HG03025 (cell line): ENCODE data around the gene DUSP28.
"Not testable (repeated sequence)": the region's sequence is repeated elsewhere in the genome, so short reads cannot be mapped to it uniquely, and the experiment has no call there.

Experiments used
- ATAC-seq: cut with Tn5 transposase; IDR thresholded peaks from one replicate; pipeline ENCODE4 v1.9.1; 2021; ENCODE audit warnings: mild to moderate bottlenecking, moderate library complexity; ENCODE audit not compliant: unreplicated experiment, low FRiP score

DUSP28 gene

GRCh38 chr2:240558236-240558761 lies 1.9 kb upstream of the DUSP28 start:
- ATAC-seq = no peak

DNA sequence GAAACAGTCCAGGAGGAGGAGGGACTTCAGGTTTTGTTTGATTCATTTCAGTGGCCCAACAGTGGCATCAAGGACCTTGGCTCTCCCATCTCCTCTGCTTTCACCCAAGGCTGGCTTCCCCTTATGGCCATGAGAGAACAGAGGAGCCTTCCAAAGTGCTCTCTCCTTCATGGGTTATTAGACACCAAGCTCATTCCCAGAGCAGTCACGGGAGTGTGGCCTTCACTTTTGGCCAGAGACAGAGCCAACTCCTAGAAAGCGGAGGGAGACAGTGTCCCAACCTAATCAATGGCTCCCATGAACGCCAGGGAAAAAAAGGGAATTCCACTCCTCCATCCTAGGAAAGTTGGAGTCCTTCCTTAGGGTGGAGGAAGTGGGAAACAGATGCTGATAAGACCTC lies 871 bp upstream of the DUSP28 start:
- ATAC-seq = no peak

GRCh38 chr2:240560480-240561324 lies 545 bp downstream of the DUSP28 start:
- peak; percentile 46 for ATAC-seq

GRCh38 chr2:240561325-240561971 lies 1.3 kb downstream of the DUSP28 start:
- ATAC-seq = no peak

DNA sequence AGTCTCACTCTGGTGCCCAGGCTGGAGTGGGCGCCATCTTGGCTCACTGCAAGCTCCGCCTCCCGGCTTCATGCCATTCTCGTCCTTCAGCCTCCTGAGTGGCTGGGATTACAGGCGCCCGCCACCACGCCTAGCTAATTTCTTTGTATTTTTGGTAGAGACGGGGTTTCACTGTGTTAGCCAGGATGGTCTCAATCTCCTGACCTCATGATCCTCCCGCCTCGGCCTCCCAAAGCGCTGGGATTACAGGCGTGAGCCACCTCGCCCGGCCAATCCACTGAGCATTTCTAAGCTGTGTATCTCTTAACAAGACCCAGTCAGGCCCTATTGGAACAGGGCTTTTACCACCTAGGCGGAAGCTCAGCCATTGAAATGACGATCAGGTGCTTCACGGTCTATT lies 3.1 kb downstream of the DUSP28 start:
- ATAC-seq = not testable (repeated sequence)

- no peak for ATAC-seq
These were observed 3.9 kb downstream of the DUSP28 start for GRCh38 chr2:240563951-240564560.

GRCh38 chr2:240564561-240565332 lies 4.6 kb downstream of the DUSP28 start:
- ATAC-seq = no peak

DNA sequence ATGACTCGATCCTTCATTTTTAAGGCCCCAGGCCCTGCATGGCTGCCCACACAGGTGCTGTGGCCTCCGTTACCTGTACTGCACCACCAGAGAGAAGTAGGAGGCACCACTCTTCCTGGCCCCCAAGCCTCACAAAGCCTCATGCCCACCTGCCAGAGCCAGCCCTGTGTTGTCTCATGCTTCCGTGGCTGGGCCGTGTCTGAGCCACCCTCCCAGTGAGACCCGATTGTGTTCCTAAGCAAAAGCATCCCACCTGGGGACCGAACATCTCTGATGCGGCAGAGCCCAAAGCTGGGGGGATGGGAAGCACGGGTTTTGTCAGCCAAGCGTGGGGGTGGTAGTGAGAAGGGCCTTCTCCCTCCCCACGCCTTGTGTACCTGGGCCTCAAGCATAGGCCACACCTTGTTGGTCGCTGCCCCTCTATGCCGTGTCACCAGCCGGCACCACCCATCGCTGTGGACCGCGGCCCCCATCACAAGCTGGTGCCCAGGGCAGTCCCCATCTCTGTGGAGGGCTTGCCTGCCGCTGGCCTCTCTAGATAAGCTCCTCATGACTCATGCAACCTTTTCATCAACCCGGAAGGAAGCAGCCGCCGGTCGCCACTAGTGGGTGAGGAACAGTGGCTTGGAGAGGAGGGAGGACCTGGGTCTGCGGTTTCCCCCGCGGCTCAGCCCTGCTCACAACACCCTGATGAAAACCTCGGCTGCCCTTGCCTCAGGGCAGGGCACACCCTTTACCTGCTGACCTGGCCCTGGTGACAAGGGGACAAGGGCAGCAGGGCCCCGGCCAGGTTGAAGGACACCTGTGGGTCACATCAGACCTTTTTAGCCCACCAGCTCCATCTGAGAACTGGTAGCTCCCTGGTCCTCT lies 5.4 kb downstream of the DUSP28 start:
- peak; percentile 32 for ATAC-seq

GRCh38 chr2:240566203-240567136 lies 6.3 kb downstream of the DUSP28 start:
- ATAC-seq = peak; percentile 35

GRCh38 chr2:240567137-240567871 lies 7.1 kb downstream of the DUSP28 start:
- no peak for ATAC-seq

GRCh38 chr2:240567872-240568677 lies 7.9 kb downstream of the DUSP28 start, which contains the start of gene RNPEPL1:
TSS of gene RNPEPL1 (plus strand) at chr2:240568484. CDS start at chr2:240568587, 103 bp downstream.
- no peak for ATAC-seq

- ATAC-seq = no peak
These were observed 8.7 kb downstream of the DUSP28 start for GRCh38 chr2:240568678-240569522.

DNA sequence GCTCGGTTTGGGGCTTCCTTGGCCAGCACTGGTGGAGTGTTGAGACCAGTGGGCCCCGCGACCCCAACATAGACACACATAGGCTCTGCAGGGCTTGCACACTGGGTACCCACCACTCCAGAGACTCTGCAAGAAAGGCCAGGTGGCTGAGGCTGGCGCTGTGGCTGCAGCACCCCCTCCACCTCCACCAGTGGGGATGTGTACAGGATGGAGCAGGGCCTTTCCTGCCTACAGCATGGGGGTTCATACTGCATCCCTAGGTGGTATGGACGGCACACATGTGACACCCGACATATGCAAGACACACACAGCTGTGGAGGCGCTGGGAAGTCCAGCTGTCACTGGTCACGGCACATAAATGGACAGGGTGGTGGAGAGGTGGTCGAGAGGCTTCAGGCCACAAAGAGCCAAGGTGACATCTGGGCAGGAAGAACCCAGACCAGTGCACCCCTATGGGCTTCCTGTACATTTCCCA lies 9.4 kb downstream of the DUSP28 start:
- ATAC-seq = no peak

DNA sequence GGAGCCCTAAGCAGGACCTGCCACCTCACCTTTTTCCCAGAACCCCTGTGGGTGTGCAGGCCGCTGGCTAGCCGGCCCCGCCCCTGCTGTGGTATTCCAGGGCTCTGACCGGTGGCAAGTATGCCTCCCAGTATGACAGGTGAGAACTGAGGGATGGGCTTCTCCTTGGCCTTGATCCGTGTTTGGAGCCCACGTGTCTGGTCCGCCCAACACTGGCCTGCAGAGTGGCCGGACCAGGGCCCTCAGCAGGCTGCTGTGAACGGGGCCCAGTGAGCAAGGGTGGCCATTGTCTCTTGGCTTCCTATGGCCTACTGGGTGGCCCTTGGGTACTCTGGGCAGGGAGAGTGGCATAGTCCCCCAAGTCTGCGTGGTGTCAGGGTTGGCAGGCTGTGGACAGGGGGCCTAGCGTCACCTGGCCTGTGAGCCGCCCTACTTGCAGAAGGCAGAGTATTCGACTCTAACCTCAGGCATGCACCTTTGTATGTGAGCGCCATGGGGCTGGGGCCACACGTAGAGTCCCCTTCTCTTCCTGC lies 9.9 kb downstream of the DUSP28 start:
- no peak for ATAC-seq

DNA sequence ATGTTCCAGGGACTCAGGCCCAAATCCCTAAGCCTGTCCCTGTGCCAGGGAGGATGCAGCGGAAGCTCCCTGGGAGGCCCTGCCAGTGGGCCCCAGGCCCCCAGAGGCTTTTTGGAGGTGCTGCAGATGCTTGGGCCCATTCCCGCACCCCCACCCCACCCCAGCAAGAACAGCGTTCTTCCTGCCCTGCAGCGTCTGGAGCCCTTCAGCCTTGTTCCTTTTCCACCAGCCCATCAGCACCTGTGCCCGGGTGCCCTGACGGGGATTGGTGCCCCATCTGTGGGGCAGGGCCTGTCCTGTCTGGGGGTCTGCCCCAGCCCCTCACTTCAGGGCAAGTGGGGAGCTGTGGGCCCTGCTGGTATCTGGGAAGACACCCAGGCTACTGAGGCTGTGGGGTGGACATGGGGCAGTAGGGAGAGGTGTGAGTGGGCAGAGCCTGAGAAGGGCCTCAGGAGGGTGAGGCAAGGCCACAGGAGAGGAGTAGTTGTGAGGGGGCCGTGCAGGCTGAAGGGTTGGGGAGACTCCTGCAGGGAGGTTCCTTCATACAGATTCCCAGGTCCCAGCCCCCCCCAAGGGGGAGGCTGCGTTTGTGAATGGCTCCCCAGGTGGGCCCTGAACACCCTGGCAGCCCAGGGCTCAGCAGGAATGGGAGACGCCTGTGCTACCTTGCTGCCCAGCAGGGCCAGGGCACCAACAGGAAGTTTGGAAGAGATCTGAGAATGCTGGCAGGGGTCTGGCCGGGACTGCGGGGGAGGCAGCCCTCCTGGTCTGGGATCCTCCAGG lies 10.6 kb downstream of the DUSP28 start:
- ATAC-seq = no peak
